Memory B cell (primary cell): Measurements from ENCODE around the gene SH3RF3.
A peak's percentile ranks its signal among the peaks of the same experiment; 100 is the strongest.

Source experiments
- ATAC-seq: fragments of 150-1000 bp; cut with Tn5 transposase; 2 replicates; pipeline ENCODE4 v1.10.0; 2021; ENCODE audit warnings: low read depth, mild to moderate bottlenecking, moderate library complexity
- DNase-seq, 2 donors: peaks; one replicate each; pipeline ENCODE4 v3.0.0; 2022; ENCODE audit warnings: low spot score in 2 of 2
- H3K27ac Mint-ChIP-seq: one replicate; pipeline ENCODE4 v1.8.0; 2022; ENCODE audit warnings: mild to moderate bottlenecking, moderate library complexity, mixed read lengths
- H3K27me3 Mint-ChIP-seq: one replicate; pipeline ENCODE4 v1.8.0; 2022; ENCODE audit warnings: mixed read lengths
- H3K36me3 Mint-ChIP-seq: one replicate; pipeline ENCODE4 v1.8.0; 2022; ENCODE audit warnings: mild to moderate bottlenecking, mixed read lengths
- H3K4me1 Mint-ChIP-seq: one replicate; pipeline ENCODE4 v1.8.0; 2022; ENCODE audit warnings: mixed read lengths
- H3K4me3 Mint-ChIP-seq: one replicate; pipeline ENCODE4 v1.8.0; 2022; ENCODE audit warnings: mild to moderate bottlenecking, moderate library complexity, mixed read lengths
- H3K9me3 Mint-ChIP-seq: one replicate; pipeline ENCODE4 v1.8.0; 2022; ENCODE audit warnings: mixed read lengths

Gene SH3RF3

GRCh38 chr2:109125593-109126500 is 3.2 kb upstream of the SH3RF3 start:
- H3K27ac Mint-ChIP-seq = no peak overlapping the region

DNA sequence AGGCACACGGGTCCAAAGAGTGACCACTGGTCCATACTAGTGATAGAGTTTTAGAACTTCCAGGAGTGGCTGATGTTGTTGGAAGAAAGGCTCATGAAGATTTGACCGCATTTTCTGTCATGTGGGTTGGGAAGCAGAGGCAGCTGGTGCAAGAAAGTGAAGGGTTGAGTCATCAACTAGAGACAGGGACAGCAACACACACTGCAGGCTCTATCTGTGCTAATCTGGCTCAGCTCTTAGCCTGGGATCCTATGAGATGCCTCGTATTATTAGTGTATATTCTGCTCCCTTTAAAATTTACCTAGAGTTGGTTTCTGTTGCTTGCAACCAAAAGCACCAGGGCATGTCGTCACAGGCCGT is 2.5 kb upstream of the SH3RF3 start:
- DNase-seq = no peak
- Mint-ChIP-seq H3K9me3 (no peaks in the 10 kb centered on the region), H3K36me3 (no peaks in the 10 kb centered on the region), H3K27ac (no peak overlapping the region), H3K4me1 (peaks cover 8% of the 10 kb centered on the region), H3K4me3 (no peak overlapping the region), H3K27me3 (peaks cover 19% of the 10 kb centered on the region)
- ATAC-seq = no peak

More at GRCh38 chr2:109125593-109126500, 3.2 kb upstream of the SH3RF3 start:
- no peak overlapping the region for H3K4me3 Mint-ChIP-seq
- H3K27me3 Mint-ChIP-seq = peaks cover 17% of the 10 kb centered on the region
- H3K36me3 Mint-ChIP-seq = no peaks in the 10 kb centered on the region
- DNase-seq (no peak), ATAC-seq (no peak)
- no peaks in the 10 kb centered on the region for H3K9me3 Mint-ChIP-seq
- peaks cover 8% of the 10 kb centered on the region for H3K4me1 Mint-ChIP-seq

DNA sequence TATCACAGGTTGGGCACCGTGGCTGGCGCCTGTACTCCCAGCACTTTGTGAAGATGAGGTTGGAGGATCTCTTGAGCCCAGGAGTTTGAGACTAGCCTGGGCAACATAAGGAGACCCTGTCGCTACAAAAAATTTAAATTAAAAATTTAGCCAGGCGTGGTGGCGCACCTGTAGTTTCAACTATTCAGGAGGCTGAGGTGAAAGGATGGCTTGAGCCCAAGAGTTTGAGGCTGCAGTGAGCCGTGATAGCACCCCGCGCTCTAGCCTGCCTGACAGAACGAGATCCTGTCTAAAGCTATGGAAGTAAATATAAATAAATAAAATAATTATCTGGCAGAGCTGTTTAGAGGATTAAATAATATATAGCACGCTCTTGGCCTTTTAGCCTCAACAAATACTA is 1.4 kb upstream of the SH3RF3 start:
- H3K4me3 Mint-ChIP-seq = peak overlapping the region; percentile 29
- H3K36me3 Mint-ChIP-seq = no peaks in the 10 kb centered on the region
- peaks cover 8% of the 10 kb centered on the region for H3K4me1 Mint-ChIP-seq
- H3K9me3 Mint-ChIP-seq = no peaks in the 10 kb centered on the region
- ATAC-seq (no peak), DNase-seq (no peak)
- peaks cover 16% of the 10 kb centered on the region for H3K27me3 Mint-ChIP-seq
- H3K27ac Mint-ChIP-seq = no peak overlapping the region

- Mint-ChIP-seq H3K9me3 (no peaks in the 10 kb centered on the region), H3K4me3 (peak overlapping the region; percentile 67), H3K27me3 (peaks cover 13% of the 10 kb centered on the region), H3K36me3 (no peaks in the 10 kb centered on the region), H3K4me1 (peaks cover 8% of the 10 kb centered on the region), H3K27ac (no peak overlapping the region)
- ATAC-seq (no peak), DNase-seq (peak in 1 of 2 donors; percentile 26)
Observed at GRCh38 chr2:109128048-109128615, 873 bp upstream of the SH3RF3 start.

DNA sequence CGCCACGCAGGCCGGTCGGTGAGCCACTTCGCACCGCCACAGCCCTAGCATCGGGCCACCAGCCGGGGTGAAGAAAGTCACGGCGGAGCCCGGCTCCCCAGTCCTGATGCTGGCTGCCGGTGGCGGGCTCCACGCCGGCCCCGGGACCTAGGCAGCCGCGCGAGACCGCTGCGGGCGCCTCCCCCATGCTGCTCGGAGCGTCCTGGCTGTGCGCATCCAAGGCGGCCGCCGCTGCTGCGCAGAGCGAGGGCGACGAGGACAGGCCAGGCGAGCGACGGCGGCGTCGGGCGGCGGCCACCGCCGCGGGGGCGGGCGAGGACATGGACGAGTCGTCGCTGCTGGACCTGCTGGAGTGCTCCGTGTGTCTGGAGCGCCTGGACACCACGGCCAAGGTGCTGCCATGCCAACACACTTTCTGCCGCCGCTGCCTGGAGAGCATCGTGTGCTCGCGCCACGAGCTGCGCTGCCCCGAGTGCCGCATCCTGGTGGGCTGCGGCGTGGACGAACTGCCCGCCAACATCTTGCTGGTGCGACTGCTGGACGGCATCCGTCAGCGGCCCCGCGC is 433 bp downstream of the SH3RF3 start:
- no peak overlapping the region for H3K27ac Mint-ChIP-seq
- H3K4me3 Mint-ChIP-seq = peak overlapping the region; percentile 17
- H3K9me3 Mint-ChIP-seq = no peaks in the 10 kb centered on the region
- ATAC-seq (no peak), DNase-seq (peak in 1 of 2 donors; percentile 11)
- peaks cover 13% of the 10 kb centered on the region for H3K27me3 Mint-ChIP-seq
- H3K36me3 Mint-ChIP-seq = no peaks in the 10 kb centered on the region
- peaks cover 8% of the 10 kb centered on the region for H3K4me1 Mint-ChIP-seq

- ATAC-seq = no peak
- H3K36me3 Mint-ChIP-seq = no peaks in the 10 kb centered on the region
Observed at GRCh38 chr2:109129921-109130722, 1.1 kb downstream of the SH3RF3 start.

DNA sequence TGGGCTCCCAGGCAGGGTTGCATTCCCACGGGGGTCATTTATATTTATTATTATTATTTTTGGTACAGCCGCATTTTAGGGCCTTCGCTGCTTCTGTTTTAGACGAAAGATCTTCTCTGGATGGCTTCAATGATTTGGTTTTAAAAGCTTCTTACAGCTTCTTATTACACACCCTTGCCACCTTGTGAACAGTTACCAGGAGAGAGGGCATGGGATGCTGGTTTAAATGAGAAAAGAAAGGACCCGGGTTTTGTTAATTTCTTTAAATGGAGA is 1.7 kb downstream of the SH3RF3 start:
- Mint-ChIP-seq H3K9me3 (no peaks in the 10 kb centered on the region), H3K4me1 (peaks cover 8% of the 10 kb centered on the region), H3K27me3 (peaks cover 13% of the 10 kb centered on the region), H3K4me3 (no peak overlapping the region), H3K36me3 (no peaks in the 10 kb centered on the region), H3K27ac (no peak overlapping the region)
- DNase-seq = no peak
- ATAC-seq = no peak

More at GRCh38 chr2:109129921-109130722, 1.1 kb downstream of the SH3RF3 start:
- Mint-ChIP-seq H3K4me3 (peak overlapping the region; percentile 82), H3K9me3 (no peaks in the 10 kb centered on the region), H3K27ac (no peak overlapping the region), H3K27me3 (peaks cover 9% of the 10 kb centered on the region), H3K4me1 (peaks cover 8% of the 10 kb centered on the region)
- no peak for DNase-seq

DNA sequence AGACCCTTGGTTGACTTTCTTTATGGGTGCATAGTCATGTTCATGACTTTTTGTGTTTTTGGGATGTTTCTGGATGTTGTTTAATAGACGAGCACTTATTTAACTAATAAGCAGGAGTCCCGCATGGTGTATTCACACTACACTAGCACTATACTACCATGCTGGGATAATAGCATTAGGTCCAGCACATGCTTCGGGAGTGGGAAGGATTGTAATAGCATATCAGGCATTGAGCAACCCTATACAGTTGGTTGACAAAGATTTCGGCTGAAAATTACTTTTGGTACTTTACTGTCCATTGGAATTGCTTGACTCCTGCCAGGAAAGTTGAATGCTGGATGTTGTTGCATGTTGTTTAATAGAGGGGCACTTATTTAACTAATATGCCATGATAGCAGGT is 2.8 kb downstream of the SH3RF3 start:
- no peaks in the 10 kb centered on the region for H3K36me3 Mint-ChIP-seq
- H3K4me1 Mint-ChIP-seq = peaks cover 8% of the 10 kb centered on the region
- ATAC-seq (no peak), DNase-seq (no peak)
- no peak overlapping the region for H3K27ac Mint-ChIP-seq
- no peak overlapping the region for H3K4me3 Mint-ChIP-seq
- H3K27me3 Mint-ChIP-seq = peaks cover 13% of the 10 kb centered on the region
- H3K9me3 Mint-ChIP-seq = no peaks in the 10 kb centered on the region

DNA sequence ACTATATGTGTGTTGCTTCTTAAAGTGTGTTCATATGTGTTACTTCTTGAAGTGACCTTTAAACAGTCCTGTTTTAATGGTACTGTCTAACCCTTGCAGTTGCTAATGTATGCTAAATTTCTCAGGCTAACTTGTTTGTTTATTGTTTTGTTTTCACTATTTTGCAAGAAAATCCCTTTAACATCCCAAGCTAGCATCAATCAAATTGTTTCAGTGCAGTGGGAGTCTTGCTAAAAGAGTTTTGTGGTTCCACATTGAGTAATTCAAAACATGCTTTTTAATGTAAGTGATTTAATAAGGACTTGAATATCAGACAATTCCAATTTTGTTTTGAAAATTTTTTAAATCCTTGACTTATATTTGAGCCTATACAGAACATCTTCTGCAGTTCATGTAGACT is 3.6 kb downstream of the SH3RF3 start:
- peaks cover 8% of the 10 kb centered on the region for H3K4me1 Mint-ChIP-seq
- H3K36me3 Mint-ChIP-seq = no peaks in the 10 kb centered on the region
- DNase-seq = no peak
- no peak for ATAC-seq
- H3K27me3 Mint-ChIP-seq = peaks cover 10% of the 10 kb centered on the region
- H3K27ac Mint-ChIP-seq = no peak overlapping the region
- H3K4me3 Mint-ChIP-seq = no peak overlapping the region
- no peaks in the 10 kb centered on the region for H3K9me3 Mint-ChIP-seq

DNA sequence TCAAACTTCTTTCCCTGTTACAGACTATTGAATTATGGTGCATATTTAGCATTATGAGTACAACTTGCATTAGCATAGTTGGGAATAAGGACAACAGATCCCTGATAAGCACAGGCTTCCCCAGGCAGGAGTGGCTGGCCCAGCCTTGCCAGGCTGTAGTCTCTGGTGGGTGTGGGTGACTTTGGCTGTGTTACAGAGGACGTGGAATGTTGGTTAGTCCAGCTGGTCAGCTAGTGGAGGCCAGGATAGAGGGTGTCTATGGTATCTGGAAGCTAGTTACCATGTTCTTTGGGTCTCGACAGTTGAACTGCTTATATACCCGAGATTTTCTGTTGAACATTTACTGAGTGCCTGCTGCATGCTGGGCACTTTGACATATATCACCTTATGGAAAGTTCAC is 4.7 kb downstream of the SH3RF3 start:
- no peak for ATAC-seq
- peaks cover 10% of the 10 kb centered on the region for H3K27me3 Mint-ChIP-seq
- peaks cover 4% of the 10 kb centered on the region for H3K4me1 Mint-ChIP-seq
- no peaks in the 10 kb centered on the region for H3K9me3 Mint-ChIP-seq
- DNase-seq = no peak
- no peak overlapping the region for H3K4me3 Mint-ChIP-seq
- no peaks in the 10 kb centered on the region for H3K36me3 Mint-ChIP-seq
- H3K27ac Mint-ChIP-seq = no peak overlapping the region

DNA sequence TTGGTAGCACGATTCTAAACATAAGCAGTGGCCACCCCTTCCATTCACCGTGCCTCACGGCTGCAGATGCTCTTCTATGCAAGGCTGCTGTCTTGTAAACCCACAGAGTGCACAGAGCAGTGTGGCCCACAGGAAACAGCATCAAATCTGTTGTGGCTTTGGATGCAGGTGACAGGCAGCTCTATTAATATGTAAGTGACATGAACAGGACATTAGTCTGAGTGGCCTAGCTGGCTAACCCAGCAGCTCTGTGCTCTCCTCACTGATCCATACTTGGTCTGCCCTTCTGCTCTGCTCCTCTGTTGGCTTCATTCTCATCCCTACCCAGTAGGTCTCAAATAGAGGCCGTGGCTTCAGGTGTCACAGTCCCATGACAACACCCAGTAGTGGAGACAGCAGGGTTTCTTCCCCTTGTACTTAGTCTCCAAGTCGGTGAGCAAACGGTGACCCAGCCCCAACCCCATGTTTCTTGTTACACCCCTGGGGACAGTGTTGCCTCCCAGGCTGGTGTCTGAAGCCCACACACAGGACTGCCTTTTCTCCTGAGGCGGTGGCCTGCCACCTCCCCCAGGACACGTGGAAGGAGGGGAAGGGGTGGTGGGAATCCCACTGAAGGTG is 5.8 kb downstream of the SH3RF3 start:
- peaks cover 10% of the 10 kb centered on the region for H3K27me3 Mint-ChIP-seq
- no peak for ATAC-seq
- peaks cover 4% of the 10 kb centered on the region for H3K4me1 Mint-ChIP-seq
- no peak overlapping the region for H3K4me3 Mint-ChIP-seq
- no peak for DNase-seq
- H3K27ac Mint-ChIP-seq = no peak overlapping the region
- no peaks in the 10 kb centered on the region for H3K9me3 Mint-ChIP-seq
- H3K36me3 Mint-ChIP-seq = no peaks in the 10 kb centered on the region

- H3K4me3 Mint-ChIP-seq = no peak overlapping the region
- peaks cover 5% of the 10 kb centered on the region for H3K27me3 Mint-ChIP-seq
- DNase-seq (no peak), ATAC-seq (no peak)
- H3K9me3 Mint-ChIP-seq = no peaks in the 10 kb centered on the region
- H3K27ac Mint-ChIP-seq = no peak overlapping the region
- H3K36me3 Mint-ChIP-seq = no peaks in the 10 kb centered on the region
- H3K4me1 Mint-ChIP-seq = no peaks in the 10 kb centered on the region
Observed at GRCh38 chr2:109135359-109136197, 6.6 kb downstream of the SH3RF3 start.

- no peak for ATAC-seq
- no peak for DNase-seq
- no peaks in the 10 kb centered on the region for H3K9me3 Mint-ChIP-seq
- no peaks in the 10 kb centered on the region for H3K36me3 Mint-ChIP-seq
- H3K4me1 Mint-ChIP-seq = no peaks in the 10 kb centered on the region
- H3K27me3 Mint-ChIP-seq = peaks cover 3% of the 10 kb centered on the region
- no peak overlapping the region for H3K4me3 Mint-ChIP-seq
- H3K27ac Mint-ChIP-seq = no peak overlapping the region
Observed at GRCh38 chr2:109136542-109136941, 7.5 kb downstream of the SH3RF3 start.
